ENCODE results near the gene MAP4K5.

Gene MAP4K5

DNA sequence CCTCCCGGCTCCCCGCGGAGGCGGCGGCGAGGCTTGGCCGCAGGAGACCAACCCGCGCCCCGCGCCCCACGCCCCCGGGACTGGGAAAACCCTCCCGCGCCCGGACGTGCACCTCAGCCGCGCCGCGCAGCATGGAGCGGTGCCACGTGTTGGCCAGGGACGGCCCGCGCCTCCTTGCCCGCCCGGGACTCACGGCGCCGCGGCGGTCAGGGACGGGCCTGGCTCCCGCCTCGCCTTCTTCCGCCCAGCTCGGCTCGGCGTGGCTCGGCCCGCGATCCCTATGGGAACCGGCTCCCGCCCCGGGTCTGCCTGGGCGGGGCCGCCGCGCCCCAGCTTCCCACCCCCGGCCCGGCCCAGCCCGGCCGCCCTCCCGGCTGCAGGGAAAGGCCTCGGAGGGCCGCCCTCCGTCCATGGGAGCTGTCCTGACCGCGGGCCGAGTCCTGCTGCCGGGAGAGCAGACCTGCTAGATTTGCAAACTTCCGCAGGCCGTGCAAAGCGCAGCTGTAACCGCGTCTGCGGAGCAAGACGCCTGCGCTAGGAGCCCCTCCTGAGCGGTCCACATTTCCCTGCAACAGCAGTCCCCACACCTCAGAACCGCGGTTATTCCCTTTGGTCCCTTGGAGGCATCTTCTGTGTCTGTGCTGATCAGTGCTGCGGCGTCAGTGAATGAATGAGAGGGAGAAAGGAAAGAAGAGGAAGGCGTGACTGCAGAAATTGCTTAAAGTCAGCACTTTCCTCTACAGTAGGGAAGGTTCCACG lies 135.6 kb downstream of the MAP4K5 start, which contains the start of gene CDKL1:
TSS of gene CDKL1 (minus strand) at position 251 of the 759 bp plus-strand sequence. CDS start 1,013 bp downstream, outside the sequence.
- Histone ChIP-seq H3K36me3 (no peaks in the 10 kb centered on the region), H3K4me3 (ENCODE audit: low read depth, low read length) (peak within 1 kb of the TSS; percentile 64), H3K27ac (peak within 1 kb of the TSS; percentile 24), H3K9me3 (ENCODE audit: severe bottlenecking) (no peaks in the 10 kb centered on the region), H3K27me3 (ENCODE audit: insufficient read depth, low read depth, severe bottlenecking) (no peaks in the 10 kb centered on the region)
- TF ChIP-seq CTCF (IDR thresholded peaks at IDR 0.05; ENCODE audit: low read depth, low read length) = no peak
- peak; percentile 59 for DNase-seq

DNA sequence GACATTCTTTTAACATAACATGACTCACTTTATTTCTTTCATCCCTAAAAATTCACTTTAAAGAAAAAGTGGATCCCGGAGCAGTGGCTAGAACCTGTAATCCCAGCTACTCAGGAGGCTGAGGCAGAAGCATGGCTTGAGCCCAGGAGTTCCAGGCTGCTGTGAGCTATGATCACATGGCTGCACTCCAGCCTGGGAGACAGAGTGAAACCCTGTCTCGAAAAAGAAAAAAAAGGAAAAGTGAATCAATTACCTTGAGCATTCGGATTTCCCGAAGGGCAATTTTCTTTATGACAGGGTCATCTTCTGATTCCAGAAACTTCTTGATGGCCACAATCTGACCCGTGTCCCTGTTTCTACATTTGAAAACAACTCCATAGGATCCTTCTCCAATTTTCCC lies 136.9 kb downstream of the MAP4K5 start:
- DNase-seq = no peak
- Histone ChIP-seq H3K4me3 (ENCODE audit: low read depth, low read length) (no peak overlapping the region), H3K27ac (no peak overlapping the region)

DNA sequence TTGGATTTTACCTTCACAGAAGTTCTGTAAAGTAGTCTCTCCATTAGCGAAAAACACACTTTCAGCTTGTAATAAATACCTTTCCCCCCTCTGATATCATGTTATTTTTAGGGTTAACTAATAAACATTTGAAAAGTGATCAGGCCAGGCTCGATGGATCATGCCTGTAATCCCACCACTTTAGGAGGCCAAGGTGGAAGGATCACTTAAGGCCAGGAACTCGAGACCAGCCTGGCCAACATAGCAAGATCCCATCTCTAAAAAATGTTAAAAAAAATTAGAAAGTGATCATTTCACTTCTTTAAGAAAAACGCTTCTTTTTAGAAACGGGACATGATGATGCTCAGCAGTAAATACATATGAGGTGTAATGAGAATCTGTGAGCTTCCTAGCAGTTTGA lies 137.7 kb downstream of the MAP4K5 start:
- no peak overlapping the region for H3K27ac ChIP-seq
- H3K9me3 ChIP-seq (ENCODE audit: severe bottlenecking) = no peaks in the 10 kb centered on the region
- H3K27me3 ChIP-seq (ENCODE audit: insufficient read depth, low read depth, severe bottlenecking) = no peaks in the 10 kb centered on the region
- H3K36me3 ChIP-seq = no peaks in the 10 kb centered on the region
- no peak for TF ChIP-seq CTCF (IDR thresholded peaks at IDR 0.05; ENCODE audit: low read depth, low read length)
- DNase-seq = no peak
- no peak overlapping the region for H3K4me3 ChIP-seq (ENCODE audit: low read depth, low read length)

More for the DNA sequence above, 136.9 kb downstream of the MAP4K5 start:
- TF ChIP-seq CTCF (IDR thresholded peaks at IDR 0.05; ENCODE audit: low read depth, low read length) = no peak
- H3K27me3 ChIP-seq (ENCODE audit: insufficient read depth, low read depth, severe bottlenecking) = no peaks in the 10 kb centered on the region
- H3K9me3 ChIP-seq (ENCODE audit: severe bottlenecking) = no peaks in the 10 kb centered on the region
- H3K36me3 ChIP-seq = no peaks in the 10 kb centered on the region

DNA sequence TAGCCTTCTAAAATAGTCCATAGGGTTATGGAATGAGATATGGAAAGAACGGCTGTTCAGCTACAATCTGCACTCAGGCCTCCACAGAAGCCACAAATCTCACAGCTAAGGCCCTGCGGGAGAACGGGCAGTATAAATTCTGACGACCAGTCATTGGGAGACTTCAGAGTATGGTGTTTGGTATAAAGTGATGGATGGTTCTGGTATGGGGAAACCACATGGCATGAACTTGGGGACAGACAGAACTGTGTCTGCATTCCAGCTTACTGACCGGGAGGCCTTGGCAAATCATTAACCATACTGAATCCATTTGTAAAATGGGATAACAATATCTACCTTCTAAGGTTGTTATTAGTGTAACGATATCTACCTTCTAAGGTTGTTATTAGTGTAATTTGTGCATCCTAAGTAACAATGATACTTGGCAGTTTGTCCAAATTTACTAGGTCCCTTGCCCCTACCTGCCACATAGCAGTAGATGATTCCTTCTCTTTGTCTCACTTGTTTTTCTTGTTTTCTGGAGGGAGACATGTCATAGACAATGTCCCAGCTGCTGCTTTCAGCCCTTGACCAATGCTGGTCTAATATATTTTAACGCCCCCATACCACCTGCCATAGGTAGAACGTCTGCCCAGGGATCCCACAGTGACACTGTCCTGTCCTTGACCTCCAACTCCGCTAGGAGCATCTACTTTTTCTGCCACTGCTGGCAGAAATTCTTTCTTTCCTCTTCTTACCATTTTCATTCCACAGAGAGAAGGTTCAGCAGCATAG lies 142.5 kb downstream of the MAP4K5 start:
- no peak for DNase-seq
- H3K4me3 ChIP-seq (ENCODE audit: low read depth, low read length) = no peak overlapping the region
- no peak overlapping the region for H3K27ac ChIP-seq
- no peak for TF ChIP-seq CTCF (IDR thresholded peaks at IDR 0.05; ENCODE audit: low read depth, low read length)
- no peaks in the 10 kb centered on the region for H3K36me3 ChIP-seq
- H3K27me3 ChIP-seq (ENCODE audit: insufficient read depth, low read depth, severe bottlenecking) = no peaks in the 10 kb centered on the region
- H3K9me3 ChIP-seq (ENCODE audit: severe bottlenecking) = no peaks in the 10 kb centered on the region

GRCh38 chr14:50388256-50388931 lies 144.0 kb downstream of the MAP4K5 start:
- Histone ChIP-seq H3K4me3 (ENCODE audit: low read depth, low read length) (no peak overlapping the region), H3K27ac (no peak overlapping the region), H3K9me3 (ENCODE audit: severe bottlenecking) (no peaks in the 10 kb centered on the region), H3K27me3 (ENCODE audit: insufficient read depth, low read depth, severe bottlenecking) (no peaks in the 10 kb centered on the region), H3K36me3 (no peaks in the 10 kb centered on the region)
- TF ChIP-seq CTCF (IDR thresholded peaks at IDR 0.05; ENCODE audit: low read depth, low read length) = no peak
- no peak for DNase-seq
